Limb (tissue), 2 donors: ENCODE results near the gene MBD3L2.
A peak's percentile ranks its signal among the peaks of the same experiment; 100 is the strongest.
"Not testable (repeated sequence)": the region's sequence is repeated elsewhere in the genome, so short reads cannot be mapped to it uniquely, and the experiment has no call there.

Experiments
- DNase-seq, 2 donors: peaks; one replicate each; pipeline ENCODE4 v3.0.0-alpha.2; 2016; ENCODE audit errors: extremely low spot score in 2 of 2

The MBD3L2 gene

GRCh38 chr19:7049021-7049420 is at the start of gene MBD3L2:
Gene MBD3L2 (plus strand): TSS chr19:7049321. CDS start chr19:7049374, 53 bp downstream.
- not testable (repeated sequence) for DNase-seq

DNA sequence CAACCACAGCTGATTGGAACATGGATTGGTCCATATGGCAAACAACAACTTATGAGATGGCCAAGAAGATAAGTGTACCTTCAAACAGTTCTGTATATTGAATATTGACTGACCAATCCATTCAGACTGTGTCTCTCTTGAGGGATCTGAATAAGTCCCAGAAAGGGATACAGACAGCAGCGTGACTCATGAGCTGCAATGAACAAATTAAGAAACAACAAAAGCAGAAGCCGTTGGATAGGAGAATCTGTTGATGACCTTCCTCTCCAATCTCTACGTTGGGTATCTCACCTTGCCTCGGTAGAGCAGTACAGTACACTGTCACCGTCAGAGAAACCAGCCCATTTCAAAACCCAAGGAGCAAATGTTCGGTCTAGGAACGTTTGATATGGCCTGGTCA is 49.2 kb upstream of the MBD3L2 start:
- no peak for DNase-seq

DNA sequence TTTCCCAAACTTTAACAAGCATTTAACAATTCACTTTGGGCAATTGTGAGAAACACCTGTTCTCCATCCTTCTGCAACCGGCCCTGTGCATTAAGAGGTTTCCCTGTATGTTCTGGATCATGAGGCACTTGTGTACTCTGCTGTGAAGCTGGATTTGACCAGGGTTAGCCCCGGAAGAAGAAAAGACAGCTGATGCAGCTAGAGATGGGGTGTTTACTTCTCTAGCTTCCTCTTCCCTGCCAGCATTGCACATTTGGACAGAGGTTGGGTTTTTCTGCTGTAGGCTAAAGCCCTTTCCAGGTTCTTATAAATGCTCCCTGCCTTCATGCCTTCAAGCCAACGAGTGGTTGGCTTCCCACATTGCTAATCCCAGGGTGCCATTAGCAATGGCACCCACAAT is 48.8 kb upstream of the MBD3L2 start:
- DNase-seq: no peak

DNA sequence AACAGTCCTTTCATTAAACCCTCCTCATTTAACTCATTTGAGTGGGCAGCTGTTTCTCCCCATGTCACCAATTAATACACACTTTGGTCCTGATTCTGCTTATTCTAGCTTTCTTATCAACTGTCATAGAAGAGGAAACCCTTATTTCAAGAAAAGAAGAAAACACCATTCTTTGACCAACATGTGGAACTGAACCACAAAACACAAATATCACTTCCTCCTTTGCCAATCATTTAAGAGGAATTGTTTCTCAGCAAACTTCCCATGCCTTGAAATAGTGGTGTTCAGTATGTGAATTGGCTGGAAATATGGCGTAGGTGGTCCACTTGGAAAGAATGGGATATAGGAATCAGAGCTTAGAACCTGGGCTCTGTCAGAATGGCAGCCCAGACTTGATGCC is 48.3 kb upstream of the MBD3L2 start:
- DNase-seq: no peak

GRCh38 chr19:7004313-7004931 is 44.7 kb upstream of the MBD3L2 start:
- DNase-seq: peak in 1 of 2 donors; percentile 5

GRCh38 chr19:7006135-7006704 is 42.9 kb upstream of the MBD3L2 start:
- no peak for DNase-seq

DNA sequence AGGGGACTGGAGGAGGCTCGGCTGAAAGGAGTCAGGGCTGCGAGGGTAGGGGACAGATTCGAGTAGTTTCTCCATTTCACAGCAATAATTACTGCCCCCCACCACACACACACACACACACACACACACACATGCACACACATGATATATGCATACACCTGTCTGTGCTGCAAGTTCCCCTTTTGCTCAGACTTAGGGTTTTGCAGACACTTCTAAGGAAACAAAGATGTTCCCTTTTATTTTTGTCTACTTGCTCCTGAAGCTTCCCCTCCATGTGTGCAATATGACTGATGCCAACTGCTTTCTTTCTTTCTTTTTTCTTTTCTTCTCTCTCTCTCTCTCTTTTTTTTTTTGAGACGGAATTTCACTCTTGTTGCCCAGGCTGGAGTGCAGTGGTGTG is 41.3 kb upstream of the MBD3L2 start:
- DNase-seq: no peak

- DNase-seq: no peak
Observed at GRCh38 chr19:7010722-7011593, 38.2 kb upstream of the MBD3L2 start.

DNA sequence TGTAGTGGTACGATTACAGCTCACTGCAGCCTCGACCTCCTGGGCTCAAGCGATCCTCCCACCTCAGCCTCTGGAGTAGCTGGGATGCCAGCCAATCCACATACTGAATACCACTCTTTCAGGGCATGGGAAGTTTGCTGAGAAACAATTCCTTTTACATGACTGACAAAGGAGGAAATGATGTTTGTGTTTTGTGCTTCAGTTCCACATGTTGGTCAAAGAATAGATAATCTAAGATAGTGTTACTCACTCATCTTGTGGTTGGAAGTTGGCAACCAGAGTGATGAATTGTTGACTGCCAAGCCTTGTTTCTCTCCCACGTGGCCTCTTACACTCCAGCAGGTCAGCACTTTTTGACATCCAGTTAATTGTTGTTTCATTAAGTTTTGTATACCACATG is 35.4 kb upstream of the MBD3L2 start:
- no peak for DNase-seq

DNA sequence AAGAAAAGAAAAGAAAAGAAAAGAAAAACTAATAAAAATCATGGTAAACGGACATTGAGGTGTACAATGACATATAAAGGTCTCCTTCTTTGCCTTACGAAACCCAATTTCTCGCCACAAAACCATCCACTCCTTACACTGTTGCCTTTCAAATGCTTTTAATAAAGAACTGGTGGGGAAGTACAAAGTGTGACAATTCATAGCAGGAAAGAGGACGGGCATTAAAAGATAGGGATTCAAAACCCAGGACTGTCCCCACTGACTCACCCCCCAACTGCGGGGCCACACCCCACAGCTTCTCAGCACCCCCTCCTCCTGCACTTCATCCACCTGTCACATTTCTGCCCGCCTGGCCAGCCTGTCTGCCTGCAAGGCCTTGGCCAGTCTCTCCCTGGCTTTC is 30.3 kb upstream of the MBD3L2 start:
- no peak for DNase-seq

GRCh38 chr19:7021331-7021730 is 27.8 kb upstream of the MBD3L2 start, which contains the start of gene MBD3L2B:
Gene MBD3L2B (minus strand): TSS chr19:7021431. CDS start chr19:7021397, 34 bp downstream.
- not testable (repeated sequence) for DNase-seq

- not testable (repeated sequence) for DNase-seq
Observed at GRCh38 chr19:7028790-7029189, 20.3 kb upstream of the MBD3L2 start.

DNA sequence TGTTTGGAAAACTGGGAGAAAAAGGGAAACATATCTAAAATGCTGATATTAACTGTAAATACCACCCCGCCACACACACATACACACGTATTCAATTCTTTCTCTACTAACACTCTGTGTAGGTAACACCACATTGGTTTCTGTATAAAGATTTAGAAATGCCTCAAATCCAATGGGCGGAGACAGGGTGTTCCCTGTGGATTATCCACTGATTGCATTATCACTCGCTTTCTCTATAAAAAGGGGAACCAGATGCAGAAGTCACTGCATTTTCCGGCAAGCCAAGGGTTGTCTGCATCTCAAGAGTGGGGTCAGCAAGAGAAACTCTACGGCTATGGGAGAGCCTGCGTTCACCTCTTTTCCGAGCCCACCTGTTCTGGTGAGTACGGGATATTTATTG is 18.8 kb upstream of the MBD3L2 start, which contains the start of gene MBD3L5:
TSS of gene MBD3L5 (plus strand) at position 301 of the 400 bp plus-strand sequence. CDS start at position 335, 34 bp downstream.
- not testable (repeated sequence) for DNase-seq

GRCh38 chr19:7040079-7040478 is 9.0 kb upstream of the MBD3L2 start, which contains the start of gene MBD3L4:
Gene MBD3L4 (minus strand): TSS chr19:7040179. CDS start chr19:7040144, 35 bp downstream.
- DNase-seq: not testable (repeated sequence)

GRCh38 chr19:7041563-7041962 is 7.6 kb upstream of the MBD3L2 start:
- not testable (repeated sequence) for DNase-seq

GRCh38 chr19:7051421-7051820 is 2.3 kb downstream of the MBD3L2 start:
- not testable (repeated sequence) for DNase-seq

DNA sequence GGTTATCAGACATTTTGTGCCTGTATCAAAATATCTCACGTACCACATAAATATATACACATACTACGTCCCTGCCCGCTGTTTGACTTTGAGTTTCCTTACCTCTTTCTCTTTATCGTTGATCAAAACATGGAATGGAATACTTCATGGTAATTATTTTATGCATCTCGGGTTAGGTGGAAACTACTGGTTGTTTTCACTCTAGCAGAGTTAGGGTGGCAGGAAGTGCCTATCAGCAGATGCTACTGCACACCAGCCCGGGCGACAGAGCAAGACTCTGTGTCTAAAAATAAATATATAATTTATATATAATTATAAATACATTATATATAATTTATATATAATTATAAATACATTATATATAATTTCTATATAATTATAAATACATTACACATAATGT is 3.8 kb downstream of the MBD3L2 start:
- DNase-seq: not testable (repeated sequence)

GRCh38 chr19:7054635-7055368 is 5.7 kb downstream of the MBD3L2 start:
- DNase-seq: not testable (repeated sequence)

GRCh38 chr19:7055679-7056078 is 6.6 kb downstream of the MBD3L2 start:
- DNase-seq: not testable (repeated sequence)

DNA sequence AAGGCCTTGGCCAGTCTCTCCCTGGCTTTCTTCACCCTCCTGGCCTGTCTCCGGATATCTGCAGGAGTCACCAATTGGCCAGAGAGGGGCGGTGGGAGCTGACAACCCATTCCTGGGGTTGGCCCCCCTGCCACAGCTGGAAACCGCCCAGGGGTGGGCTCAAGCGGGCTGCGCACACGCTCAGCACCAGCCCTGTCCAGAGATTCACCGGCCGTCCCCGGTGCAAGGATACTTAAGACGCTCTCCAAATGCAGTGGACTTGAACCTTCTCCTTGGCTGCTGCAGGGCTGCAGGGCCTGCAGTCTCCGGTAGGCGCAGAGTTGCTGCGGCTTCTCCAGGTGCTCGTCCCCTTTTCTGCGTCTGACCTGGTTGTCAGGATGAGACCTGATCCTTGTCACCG is 7.2 kb downstream of the MBD3L2 start:
- not testable (repeated sequence) for DNase-seq

DNA sequence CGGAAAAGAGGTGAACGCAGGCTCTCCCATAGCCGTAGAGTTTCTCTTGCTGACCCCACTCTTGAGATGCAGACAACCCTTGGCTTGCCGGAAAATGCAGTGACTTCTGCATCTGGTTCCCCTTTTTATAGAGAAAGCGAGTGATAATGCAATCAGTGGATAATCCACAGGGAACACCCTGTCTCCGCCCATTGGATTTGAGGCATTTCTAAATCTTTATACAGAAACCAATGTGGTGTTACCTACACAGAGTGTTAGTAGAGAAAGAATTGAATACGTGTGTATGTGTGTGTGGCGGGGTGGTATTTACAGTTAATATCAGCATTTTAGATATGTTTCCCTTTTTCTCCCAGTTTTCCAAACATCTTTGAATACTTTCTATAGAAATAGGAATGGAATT is 9.5 kb downstream of the MBD3L2 start, which contains the start of gene MBD3L3:
TSS of gene MBD3L3 (minus strand) at position 101 of the 400 bp plus-strand sequence. CDS start at position 30, 71 bp downstream.
- not testable (repeated sequence) for DNase-seq
